ENCODE data around the gene FCHSD2.

DNA sequence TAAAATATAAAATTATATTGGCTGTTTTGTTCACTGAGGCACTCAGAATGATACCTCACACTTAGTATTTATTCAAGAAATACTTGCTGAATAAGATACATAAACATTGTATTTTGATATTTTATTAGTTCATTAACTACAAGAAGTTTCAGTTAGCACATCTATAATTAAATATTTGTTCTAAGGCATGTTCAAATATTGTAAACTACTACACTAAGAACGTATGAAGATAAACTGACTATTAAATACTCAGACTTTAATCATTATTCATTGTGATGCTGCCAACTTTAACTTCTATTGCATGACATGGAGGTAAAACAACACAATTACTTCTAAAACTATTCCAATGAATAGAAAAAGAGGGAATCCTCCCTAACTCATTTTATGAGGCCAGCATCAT lies 198.5 kb downstream of the FCHSD2 start:
- TF ChIP-seq, protein P1, sequence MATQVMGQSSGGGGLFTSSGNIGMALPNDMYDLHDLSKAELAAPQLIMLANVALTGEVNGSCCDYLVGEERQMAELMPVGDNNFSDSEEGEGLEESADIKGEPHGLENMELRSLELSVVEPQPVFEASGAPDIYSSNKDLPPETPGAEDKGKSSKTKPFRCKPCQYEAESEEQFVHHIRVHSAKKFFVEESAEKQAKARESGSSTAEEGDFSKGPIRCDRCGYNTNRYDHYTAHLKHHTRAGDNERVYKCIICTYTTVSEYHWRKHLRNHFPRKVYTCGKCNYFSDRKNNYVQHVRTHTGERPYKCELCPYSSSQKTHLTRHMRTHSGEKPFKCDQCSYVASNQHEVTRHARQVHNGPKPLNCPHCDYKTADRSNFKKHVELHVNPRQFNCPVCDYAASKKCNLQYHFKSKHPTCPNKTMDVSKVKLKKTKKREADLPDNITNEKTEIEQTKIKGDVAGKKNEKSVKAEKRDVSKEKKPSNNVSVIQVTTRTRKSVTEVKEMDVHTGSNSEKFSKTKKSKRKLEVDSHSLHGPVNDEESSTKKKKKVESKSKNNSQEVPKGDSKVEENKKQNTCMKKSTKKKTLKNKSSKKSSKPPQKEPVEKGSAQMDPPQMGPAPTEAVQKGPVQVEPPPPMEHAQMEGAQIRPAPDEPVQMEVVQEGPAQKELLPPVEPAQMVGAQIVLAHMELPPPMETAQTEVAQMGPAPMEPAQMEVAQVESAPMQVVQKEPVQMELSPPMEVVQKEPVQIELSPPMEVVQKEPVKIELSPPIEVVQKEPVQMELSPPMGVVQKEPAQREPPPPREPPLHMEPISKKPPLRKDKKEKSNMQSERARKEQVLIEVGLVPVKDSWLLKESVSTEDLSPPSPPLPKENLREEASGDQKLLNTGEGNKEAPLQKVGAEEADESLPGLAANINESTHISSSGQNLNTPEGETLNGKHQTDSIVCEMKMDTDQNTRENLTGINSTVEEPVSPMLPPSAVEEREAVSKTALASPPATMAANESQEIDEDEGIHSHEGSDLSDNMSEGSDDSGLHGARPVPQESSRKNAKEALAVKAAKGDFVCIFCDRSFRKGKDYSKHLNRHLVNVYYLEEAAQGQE (IDR thresholded peaks at IDR 0.05), result no peak
- TF ChIP-seq, protein P2, sequence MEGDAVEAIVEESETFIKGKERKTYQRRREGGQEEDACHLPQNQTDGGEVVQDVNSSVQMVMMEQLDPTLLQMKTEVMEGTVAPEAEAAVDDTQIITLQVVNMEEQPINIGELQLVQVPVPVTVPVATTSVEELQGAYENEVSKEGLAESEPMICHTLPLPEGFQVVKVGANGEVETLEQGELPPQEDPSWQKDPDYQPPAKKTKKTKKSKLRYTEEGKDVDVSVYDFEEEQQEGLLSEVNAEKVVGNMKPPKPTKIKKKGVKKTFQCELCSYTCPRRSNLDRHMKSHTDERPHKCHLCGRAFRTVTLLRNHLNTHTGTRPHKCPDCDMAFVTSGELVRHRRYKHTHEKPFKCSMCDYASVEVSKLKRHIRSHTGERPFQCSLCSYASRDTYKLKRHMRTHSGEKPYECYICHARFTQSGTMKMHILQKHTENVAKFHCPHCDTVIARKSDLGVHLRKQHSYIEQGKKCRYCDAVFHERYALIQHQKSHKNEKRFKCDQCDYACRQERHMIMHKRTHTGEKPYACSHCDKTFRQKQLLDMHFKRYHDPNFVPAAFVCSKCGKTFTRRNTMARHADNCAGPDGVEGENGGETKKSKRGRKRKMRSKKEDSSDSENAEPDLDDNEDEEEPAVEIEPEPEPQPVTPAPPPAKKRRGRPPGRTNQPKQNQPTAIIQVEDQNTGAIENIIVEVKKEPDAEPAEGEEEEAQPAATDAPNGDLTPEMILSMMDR (IDR thresholded peaks at IDR 0.05), result no peak
- TF ChIP-seq, protein P3, sequence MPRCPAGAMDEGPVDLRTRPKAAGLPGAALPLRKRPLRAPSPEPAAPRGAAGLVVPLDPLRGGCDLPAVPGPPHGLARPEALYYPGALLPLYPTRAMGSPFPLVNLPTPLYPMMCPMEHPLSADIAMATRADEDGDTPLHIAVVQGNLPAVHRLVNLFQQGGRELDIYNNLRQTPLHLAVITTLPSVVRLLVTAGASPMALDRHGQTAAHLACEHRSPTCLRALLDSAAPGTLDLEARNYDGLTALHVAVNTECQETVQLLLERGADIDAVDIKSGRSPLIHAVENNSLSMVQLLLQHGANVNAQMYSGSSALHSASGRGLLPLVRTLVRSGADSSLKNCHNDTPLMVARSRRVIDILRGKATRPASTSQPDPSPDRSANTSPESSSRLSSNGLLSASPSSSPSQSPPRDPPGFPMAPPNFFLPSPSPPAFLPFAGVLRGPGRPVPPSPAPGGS (IDR thresholded peaks at IDR 0.05), result no peak
- no peak for TF ChIP-seq FOXS1 (CRISPR knock-in tag; IDR thresholded peaks at IDR 0.05)
- no peak for TF ChIP-seq RCOR1 (IDR thresholded peaks at IDR 0.05; ENCODE audit: low read depth, low read length)
- TF ChIP-seq RFX5 (IDR thresholded peaks at IDR 0.05), result no peak
